Stimulated activated CD8-positive, alpha-beta memory T cell treated with anti-CD3 and anti-CD28 coated beads, Interleukin-12 subunit alpha, Interleukin-12 subunit beta, amount 100 ng/mL, for 1 hour (primary cell): Measurements from ENCODE around the gene ARHGAP26.

Experiments
- DNase-seq: peaks from one replicate; pipeline ENCODE4 v3.0.0-alpha.2; 2020; ENCODE audit warnings: low read depth

The ARHGAP26 gene

GRCh38 chr5:142753116-142753631 lies 17.0 kb upstream of the ARHGAP26 start:
- no peak for DNase-seq

GRCh38 chr5:142754031-142754430 lies 16.1 kb upstream of the ARHGAP26 start:
- DNase-seq: no peak

DNA sequence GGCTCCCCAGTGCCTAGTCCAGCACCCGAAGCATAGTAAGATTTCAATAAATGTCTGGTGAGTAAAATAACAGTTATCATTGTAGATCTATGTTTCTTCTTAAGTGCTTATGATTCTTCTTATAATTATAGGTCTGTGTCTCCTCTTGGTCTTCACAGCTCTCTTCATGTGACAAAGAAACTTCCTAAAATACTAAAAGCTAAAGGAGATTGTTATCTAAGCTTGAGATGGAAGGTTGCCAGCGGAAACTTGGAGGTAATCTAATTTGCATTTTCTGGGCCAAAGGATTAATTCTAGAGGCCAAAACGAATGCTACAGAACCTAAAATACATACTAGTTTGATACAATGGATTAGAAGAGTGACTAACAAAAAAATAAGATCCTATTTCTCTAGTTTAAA lies 13.6 kb upstream of the ARHGAP26 start:
- DNase-seq: no peak

DNA sequence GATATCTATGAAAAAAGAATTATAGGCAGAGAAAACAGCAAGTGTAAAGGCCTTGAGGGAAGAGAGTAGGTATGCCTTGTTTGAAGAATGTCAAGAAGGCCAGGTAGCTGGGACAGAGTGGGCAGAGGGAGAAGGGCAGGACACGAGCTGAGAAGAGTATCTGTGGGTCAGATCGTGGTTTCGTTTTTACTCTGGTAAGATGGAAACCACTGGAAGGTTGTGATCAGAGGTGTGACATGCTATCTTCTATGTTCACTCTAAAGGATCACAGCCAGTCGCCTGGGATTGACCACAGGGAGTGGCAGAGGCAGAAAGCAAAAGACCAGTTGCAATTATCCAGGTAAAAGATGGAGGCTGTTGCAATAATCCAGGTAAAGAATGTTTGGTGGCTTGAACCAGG lies 12.6 kb upstream of the ARHGAP26 start:
- DNase-seq: no peak

DNA sequence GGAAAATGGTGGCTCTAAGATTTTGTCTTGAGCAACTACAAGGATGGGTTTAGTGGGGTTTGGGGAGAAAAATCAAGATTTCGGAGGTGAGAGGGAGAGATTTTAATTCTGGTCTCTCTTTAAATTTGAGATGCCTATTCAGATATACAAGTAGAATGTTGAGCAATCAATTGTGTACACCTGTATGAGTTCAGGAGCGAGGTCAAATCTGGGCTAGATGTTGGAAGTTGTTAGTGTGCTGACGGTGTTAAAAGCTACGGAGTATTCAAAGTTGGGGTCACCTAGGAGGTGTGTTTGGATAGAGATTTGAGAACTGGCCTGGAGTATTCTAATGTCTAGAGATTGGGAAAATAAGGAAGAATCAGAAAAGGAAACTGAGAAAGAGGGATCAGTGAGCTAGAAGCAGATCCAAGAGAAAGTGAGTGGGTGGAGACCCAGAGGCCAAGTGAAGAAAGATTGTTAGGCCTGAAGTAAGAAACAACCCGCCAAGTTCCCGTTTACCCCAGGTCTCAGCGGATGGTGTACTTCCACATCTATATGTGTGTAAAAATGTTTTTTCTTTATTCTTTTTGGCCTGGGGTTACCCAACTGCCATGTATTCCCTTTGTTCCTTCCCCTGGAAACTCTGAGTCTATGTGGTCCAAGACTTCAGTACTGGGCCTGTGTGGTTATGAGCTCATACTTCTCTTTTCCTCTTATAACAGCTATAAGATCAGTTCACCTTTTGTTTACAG lies 11.9 kb upstream of the ARHGAP26 start:
- no peak for DNase-seq

- no peak for DNase-seq
These were observed 11.4 kb upstream of the ARHGAP26 start for GRCh38 chr5:142758796-142759145.

- DNase-seq: no peak
These were observed 6.5 kb upstream of the ARHGAP26 start for GRCh38 chr5:142763701-142764100.

DNA sequence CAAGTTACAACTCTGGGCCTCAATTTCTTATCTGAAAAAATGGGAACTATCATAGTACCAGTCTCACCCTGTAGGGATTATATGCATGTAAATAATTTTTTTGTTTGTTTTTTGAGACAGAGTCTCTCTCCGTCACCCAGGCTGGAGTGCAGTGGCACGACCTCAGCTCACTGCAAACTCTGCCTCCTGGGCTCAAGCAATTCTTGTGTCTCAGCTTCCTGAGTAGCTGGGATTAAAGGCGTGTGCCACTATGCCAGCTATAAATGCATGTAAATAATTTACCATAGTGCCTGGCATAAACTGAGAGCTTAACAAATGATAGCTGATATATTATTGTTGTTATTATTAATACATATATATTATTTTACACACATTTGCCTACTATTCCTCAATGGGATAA lies 3.0 kb upstream of the ARHGAP26 start:
- DNase-seq: no peak

DNA sequence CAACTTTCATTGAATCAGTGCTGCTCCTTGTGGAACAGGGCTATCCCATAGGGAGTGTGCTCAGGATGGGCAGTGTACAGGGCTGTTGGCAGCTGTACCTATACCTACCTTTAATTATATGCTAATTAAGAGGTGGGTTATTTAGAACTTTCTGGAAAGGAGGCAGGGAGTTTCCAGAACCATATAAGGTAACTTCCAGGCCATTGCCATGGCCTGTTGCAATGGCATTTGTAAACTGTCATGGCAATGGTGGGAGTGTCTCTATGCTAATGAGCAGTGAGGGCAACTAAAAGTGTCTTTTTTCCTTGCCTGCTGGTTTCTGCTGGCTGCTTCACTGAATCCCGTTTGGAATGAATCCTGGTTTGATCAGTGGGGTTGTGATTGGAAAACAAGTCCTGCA lies 2.3 kb upstream of the ARHGAP26 start:
- DNase-seq: no peak

DNA sequence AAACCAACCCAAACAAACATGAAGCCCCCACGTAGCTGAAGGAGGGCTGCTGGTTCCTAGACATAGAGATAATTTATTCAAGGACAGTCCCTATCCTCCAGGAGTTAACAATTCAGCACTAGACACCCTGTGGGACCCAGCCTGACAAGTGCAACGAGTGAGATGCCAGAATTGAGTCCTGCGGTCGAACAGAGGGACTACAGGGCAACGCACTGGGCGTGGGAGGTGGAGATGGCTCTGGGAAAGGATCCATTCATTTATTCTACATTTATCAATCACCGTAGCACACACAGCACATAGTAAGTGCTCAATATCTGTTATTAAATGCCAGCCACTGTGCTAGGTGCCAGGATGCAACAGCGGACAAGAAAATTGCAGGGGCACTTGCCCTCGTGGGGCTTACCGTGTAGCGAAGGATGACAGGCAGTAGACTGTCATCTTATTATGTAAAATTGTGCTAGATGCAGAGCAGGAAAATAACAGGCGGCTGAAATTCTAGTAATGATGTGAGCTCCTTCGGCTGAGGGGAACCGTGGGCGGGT lies 855 bp upstream of the ARHGAP26 start:
- DNase-seq: no peak

GRCh38 chr5:142770650-142771609 lies 753 bp downstream of the ARHGAP26 start:
- DNase-seq: peak; percentile 36

- DNase-seq: no peak
These were observed 1.5 kb downstream of the ARHGAP26 start for GRCh38 chr5:142771666-142772065.

DNA sequence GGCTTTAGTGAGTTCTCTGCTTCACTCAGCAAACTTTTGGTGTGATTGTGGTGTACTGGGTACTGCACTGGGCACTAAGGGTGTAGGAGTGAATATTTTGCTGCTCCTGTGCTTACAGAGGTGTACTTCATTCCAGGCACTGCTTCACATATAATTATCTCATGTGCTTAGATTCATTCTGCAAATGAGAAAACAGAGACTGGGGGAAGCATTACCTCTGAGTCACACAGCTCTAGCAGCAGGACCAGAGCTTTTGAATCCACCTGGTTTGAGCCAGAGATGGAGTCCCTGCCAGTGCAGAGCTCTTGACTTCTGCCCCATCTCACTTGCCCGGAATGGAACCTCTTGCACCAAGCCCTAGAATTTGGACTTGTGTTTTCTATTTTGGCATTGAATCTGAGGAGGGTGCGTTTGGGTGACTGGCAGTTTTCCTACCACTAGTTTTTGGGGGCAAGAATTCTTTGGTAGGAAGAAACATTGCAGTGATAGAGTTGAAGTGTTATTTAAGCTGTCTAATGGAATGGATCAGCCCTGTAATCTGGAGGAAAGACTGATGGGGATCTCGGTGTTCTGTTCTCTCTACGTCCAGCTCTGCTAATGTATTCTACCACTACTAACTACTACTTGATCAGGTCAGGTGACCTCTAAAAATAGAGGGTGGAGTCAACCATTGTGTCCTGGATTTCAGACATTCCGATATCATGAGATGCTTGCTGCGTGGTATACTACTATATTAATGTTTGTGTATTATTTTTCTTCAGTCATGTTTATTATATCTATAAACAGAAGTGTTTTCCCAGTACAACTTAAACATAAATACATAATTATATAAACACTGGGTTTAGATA lies 2.5 kb downstream of the ARHGAP26 start:
- DNase-seq: no peak

- DNase-seq: no peak
These were observed 6.9 kb downstream of the ARHGAP26 start for GRCh38 chr5:142777099-142777498.

DNA sequence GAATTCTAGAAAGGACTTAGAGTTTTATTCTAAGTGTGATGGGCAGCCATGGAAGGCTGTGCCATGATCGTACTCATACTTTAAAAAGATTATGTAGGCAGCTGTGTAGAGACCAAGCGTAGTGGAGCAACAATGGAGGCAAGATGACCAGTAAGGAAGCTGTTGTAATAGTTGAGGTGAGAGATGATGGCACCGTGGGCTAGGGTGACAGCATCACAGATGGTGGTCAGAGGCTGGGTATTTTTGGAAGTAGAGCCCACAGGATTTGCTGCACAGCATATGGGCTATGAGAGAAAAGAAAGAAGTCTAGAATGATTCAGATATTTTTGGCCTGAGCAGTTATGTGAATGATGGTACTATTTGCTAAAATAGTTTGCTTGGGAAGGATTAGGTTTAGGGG lies 7.7 kb downstream of the ARHGAP26 start:
- DNase-seq: no peak

- DNase-seq: no peak
These were observed 9.1 kb downstream of the ARHGAP26 start for GRCh38 chr5:142779163-142779840.

DNA sequence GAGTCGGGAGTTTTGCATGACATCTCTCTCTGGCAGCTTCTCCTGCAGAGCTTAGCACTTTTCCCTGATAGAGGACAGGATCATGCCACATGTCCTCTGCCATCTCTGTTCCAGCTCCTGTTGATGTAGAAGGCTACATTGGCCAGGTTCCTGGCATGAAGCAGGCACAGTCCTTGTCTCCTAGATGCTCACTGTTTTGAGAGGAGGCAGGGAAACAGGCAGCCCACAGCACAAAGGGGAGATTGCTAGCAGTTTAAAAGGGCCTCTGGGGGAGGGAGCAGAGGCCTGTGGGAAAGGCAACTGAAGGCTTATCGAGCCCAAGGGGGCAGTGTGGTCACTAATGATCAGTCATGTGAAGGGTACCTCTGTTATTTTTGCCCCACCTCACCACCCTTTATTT lies 10.7 kb downstream of the ARHGAP26 start:
- no peak for DNase-seq

- no peak for DNase-seq
These were observed 12.9 kb downstream of the ARHGAP26 start for GRCh38 chr5:142782976-142783530.

GRCh38 chr5:142783601-142784341 lies 13.6 kb downstream of the ARHGAP26 start:
- no peak for DNase-seq

- DNase-seq: no peak
These were observed 14.3 kb downstream of the ARHGAP26 start for GRCh38 chr5:142784401-142784955.
